Kidney epithelial cell (primary cell): ENCODE data around the gene ST6GALNAC3. TPM values are rescaled to one million over a fixed set of nuclear protein-coding genes. Genes with fewer than 3 reads are reported as not detected.

Experiments
- DNase-seq: peaks from one replicate; pipeline ENCODE4 v3.0.0-alpha.2; 2010; ENCODE audit warnings: low read depth
- H3K27me3 ChIP-seq: 2 replicates; pipeline ENCODE4 v1.6.0; 2011; ENCODE audit warnings: low read length; ENCODE audit not compliant: control insufficient read depth, insufficient read depth
- H3K36me3 ChIP-seq: 2 replicates; pipeline ENCODE4 v1.5.1; 2011; ENCODE audit warnings: low read length; ENCODE audit not compliant: control insufficient read depth, insufficient read depth
- H3K4me3 ChIP-seq: 2 replicates; pipeline ENCODE4 v1.5.1; 2011; ENCODE audit warnings: low read depth, mild to moderate bottlenecking, control low read depth, low read length
- CTCF ChIP-seq: IDR thresholded peaks from 2 replicates; pipeline ENCODE4 v1.5.1; 2011; ENCODE audit warnings: mild to moderate bottlenecking, moderate library complexity, low read length, control low read depth, inconsistent platforms; ENCODE audit not compliant: insufficient read depth, poor library complexity, severe bottlenecking
- total RNA-seq: library from RNA; depleted of rRNA; stranded (reverse); fragments of >200 nt; gene quantifications from 2 replicates; pipeline ENCODE4 v1.2.3, GENCODE V29; 2015

ST6GALNAC3 gene
- total RNA-seq, 1 donor from 2014 or later = 4.1 TPM

GRCh38 chr1:76510672-76511557 is 436.4 kb downstream of the ST6GALNAC3 start:
- no peak for DNase-seq
- H3K27me3 ChIP-seq = no peaks in the 10 kb centered on the region
- no peak overlapping the region for H3K4me3 ChIP-seq
- H3K36me3 ChIP-seq = no peaks in the 10 kb centered on the region
- no peak for TF ChIP-seq CTCF

- TF ChIP-seq CTCF = no peak
- no peak for DNase-seq
- Histone ChIP-seq H3K27me3 (no peaks in the 10 kb centered on the region), H3K36me3 (no peaks in the 10 kb centered on the region), H3K4me3 (no peak overlapping the region)
These were observed 437.1 kb downstream of the ST6GALNAC3 start for GRCh38 chr1:76511558-76512179.

- Histone ChIP-seq H3K36me3 (no peaks in the 10 kb centered on the region), H3K4me3 (no peak overlapping the region), H3K27me3 (no peaks in the 10 kb centered on the region)
- no peak for TF ChIP-seq CTCF
- no peak for DNase-seq
These were observed 456.4 kb downstream of the ST6GALNAC3 start for GRCh38 chr1:76530953-76531352.

GRCh38 chr1:76541618-76542017 is 467.1 kb downstream of the ST6GALNAC3 start:
- no peaks in the 10 kb centered on the region for H3K27me3 ChIP-seq
- no peak overlapping the region for H3K4me3 ChIP-seq
- no peaks in the 10 kb centered on the region for H3K36me3 ChIP-seq
- DNase-seq = no peak
- no peak for TF ChIP-seq CTCF

GRCh38 chr1:76542359-76542758 is 467.8 kb downstream of the ST6GALNAC3 start:
- no peak for TF ChIP-seq CTCF
- H3K27me3 ChIP-seq = no peaks in the 10 kb centered on the region
- no peaks in the 10 kb centered on the region for H3K36me3 ChIP-seq

More at GRCh38 chr1:76542359-76542758, 467.8 kb downstream of the ST6GALNAC3 start:
- H3K4me3 ChIP-seq = no peak overlapping the region
- no peak for DNase-seq
